ENCODE data around the gene KIRREL3. TPM values are rescaled to one million over a fixed set of nuclear protein-coding genes. Genes with fewer than 3 reads are reported as not detected.

Gene KIRREL3
- total and polyA plus RNA-seq, 9 of the 15 experiments (the other 6 are each of a cell fraction or from before 2014, with no cell fraction given): 0.04 to 0.10 TPM; not detected in 7

DNA sequence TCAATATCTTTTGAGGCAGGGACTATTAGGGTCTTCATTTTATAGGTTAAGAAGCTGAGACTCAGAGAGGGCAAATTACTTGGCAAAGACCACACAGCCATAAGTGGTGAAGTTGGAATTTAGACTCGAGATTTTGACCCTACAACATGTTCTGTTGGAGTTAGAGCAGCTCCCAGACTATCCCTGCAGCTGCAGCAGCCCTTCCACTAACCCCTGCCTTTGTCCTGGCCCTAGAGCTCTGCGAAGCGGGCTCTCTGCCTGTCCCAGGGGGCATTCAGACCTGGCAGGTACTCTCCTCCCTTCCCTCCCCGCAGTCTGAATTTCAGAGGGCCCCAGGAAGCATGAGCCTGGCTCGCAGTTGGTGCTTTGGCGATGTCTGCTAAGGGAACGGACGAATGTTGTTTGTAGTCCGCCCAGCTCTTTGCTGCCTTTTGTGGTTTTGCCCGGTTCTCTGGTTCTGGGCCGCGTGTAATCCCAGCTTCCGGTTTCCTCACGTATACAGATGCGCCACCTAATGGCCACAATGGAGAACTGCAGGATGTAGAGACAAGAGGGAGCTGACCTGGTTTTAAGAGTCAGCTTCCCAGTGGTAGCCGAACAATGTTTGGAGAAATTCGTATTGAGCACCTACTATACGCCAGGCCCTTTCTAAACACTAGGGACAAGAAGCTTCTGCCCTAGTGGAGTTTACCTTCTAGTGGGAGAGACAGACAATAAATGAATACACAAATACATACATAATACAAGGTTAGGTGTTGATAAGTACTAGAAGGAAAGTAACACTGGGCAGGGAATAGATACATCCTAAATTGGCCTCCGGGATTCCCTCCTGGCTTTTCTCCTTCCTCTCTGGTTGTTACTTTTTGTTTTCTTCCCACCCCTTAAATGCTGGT lies 519.9 kb downstream of the KIRREL3 start (continued):
- TF ChIP-seq, protein P1, sequence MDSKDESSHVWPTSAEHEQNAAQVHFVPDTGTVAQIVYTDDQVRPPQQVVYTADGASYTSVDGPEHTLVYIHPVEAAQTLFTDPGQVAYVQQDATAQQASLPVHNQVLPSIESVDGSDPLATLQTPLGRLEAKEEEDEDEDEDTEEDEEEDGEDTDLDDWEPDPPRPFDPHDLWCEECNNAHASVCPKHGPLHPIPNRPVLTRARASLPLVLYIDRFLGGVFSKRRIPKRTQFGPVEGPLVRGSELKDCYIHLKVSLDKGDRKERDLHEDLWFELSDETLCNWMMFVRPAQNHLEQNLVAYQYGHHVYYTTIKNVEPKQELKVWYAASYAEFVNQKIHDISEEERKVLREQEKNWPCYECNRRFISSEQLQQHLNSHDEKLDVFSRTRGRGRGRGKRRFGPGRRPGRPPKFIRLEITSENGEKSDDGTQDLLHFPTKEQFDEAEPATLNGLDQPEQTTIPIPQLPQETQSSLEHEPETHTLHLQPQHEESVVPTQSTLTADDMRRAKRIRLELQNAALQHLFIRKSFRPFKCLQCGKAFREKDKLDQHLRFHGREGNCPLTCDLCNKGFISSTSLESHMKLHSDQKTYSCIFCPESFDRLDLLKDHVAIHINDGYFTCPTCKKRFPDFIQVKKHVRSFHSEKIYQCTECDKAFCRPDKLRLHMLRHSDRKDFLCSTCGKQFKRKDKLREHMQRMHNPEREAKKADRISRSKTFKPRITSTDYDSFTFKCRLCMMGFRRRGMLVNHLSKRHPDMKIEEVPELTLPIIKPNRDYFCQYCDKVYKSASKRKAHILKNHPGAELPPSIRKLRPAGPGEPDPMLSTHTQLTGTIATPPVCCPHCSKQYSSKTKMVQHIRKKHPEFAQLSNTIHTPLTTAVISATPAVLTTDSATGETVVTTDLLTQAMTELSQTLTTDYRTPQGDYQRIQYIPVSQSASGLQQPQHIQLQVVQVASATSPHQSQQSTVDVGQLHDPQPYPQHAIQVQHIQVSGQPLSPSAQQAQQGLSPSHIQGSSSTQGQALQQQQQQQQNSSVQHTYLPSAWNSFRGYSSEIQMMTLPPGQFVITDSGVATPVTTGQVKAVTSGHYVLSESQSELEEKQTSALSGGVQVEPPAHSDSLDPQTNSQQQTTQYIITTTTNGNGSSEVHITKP (IDR thresholded peaks at IDR 0.05; ENCODE audit: partially characterized antibody): no peak
- TF ChIP-seq, protein P2, sequence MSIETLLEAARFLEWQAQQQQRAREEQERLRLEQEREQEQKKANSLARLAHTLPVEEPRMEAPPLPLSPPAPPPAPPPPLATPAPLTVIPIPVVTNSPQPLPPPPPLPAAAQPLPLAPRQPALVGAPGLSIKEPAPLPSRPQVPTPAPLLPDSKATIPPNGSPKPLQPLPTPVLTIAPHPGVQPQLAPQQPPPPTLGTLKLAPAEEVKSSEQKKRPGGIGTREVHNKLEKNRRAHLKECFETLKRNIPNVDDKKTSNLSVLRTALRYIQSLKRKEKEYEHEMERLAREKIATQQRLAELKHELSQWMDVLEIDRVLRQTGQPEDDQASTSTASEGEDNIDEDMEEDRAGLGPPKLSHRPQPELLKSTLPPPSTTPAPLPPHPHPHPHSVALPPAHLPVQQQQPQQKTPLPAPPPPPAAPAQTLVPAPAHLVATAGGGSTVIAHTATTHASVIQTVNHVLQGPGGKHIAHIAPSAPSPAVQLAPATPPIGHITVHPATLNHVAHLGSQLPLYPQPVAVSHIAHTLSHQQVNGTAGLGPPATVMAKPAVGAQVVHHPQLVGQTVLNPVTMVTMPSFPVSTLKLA (conservative IDR thresholded peaks at IDR 0.05): peak; percentile 64 to 70; a peak in 3 of 4 replicates
- TF ChIP-seq, protein P3, sequence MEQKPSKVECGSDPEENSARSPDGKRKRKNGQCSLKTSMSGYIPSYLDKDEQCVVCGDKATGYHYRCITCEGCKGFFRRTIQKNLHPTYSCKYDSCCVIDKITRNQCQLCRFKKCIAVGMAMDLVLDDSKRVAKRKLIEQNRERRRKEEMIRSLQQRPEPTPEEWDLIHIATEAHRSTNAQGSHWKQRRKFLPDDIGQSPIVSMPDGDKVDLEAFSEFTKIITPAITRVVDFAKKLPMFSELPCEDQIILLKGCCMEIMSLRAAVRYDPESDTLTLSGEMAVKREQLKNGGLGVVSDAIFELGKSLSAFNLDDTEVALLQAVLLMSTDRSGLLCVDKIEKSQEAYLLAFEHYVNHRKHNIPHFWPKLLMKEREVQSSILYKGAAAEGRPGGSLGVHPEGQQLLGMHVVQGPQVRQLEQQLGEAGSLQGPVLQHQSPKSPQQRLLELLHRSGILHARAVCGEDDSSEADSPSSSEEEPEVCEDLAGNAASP (IDR thresholded peaks at IDR 0.05): no peak
- TF ChIP-seq SNRNP70 (optimal IDR thresholded peaks at IDR 0.05; ENCODE audit: low read depth, low read length) (no peak), ZNF780A (CRISPR knock-in tag; IDR thresholded peaks at IDR 0.05) (no peak), POLR3G (IDR thresholded peaks at IDR 0.05; ENCODE audit: extremely low read depth, insufficient read length, insufficient replicate concordance) (no peak), KDM4B (IDR thresholded peaks at IDR 0.05; ENCODE audit: borderline replicate concordance in 2 of 2, low read depth in 1 of 2) (no peak), HMG20A (CRISPR knock-in tag; conservative IDR thresholded peaks at IDR 0.05) (no peak), OTX1 (CRISPR knock-in tag; IDR thresholded peaks at IDR 0.05) (no peak), TBP (optimal IDR thresholded peaks at IDR 0.05; ENCODE audit: low read depth, low read length) (peak; percentile 53), ARHGAP35 (IDR thresholded peaks at IDR 0.05; ENCODE audit: partially characterized antibody) (no peak), MEF2D (tag; conservative IDR thresholded peaks at IDR 0.05; ENCODE audit: low read depth) (no peak), TAF7 (tag; IDR thresholded peaks at IDR 0.05) (no peak), ZNF143 (CRISPR knock-in tag; IDR thresholded peaks at IDR 0.05) (no peak), KLF16 (IDR thresholded peaks at IDR 0.05) (0 out of 2 replicates have a peak, but pooled peaks have one; percentile 15)
- TF ChIP-seq, protein P4, sequence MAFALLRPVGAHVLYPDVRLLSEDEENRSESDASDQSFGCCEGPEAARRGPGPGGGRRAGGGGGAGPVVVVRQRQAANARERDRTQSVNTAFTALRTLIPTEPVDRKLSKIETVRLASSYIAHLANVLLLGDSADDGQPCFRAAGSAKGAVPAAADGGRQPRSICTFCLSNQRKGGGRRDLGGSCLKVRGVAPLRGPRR (CRISPR knock-in tag; IDR thresholded peaks at IDR 0.05): no peak

All from K562 (cell line).